MM.1S (cell line): ENCODE data around the gene SVOP.

Source experiments
- CTCF ChIP-seq: fragments of 300-600 bp; sonication (generic); IDR thresholded peaks from 2 replicates; pipeline ENCODE4 v1.5.1; 2016; ENCODE audit warnings: antibody characterized with exemption, low read length, mixed read lengths
- EZH2 ChIP-seq: fragments of 300-600 bp; sonication (generic); optimal IDR thresholded peaks from 2 replicates; pipeline ENCODE3; 2017; ENCODE audit warnings: low read depth, mild to moderate bottlenecking, antibody characterized with exemption, low read length, mixed read lengths

DNA sequence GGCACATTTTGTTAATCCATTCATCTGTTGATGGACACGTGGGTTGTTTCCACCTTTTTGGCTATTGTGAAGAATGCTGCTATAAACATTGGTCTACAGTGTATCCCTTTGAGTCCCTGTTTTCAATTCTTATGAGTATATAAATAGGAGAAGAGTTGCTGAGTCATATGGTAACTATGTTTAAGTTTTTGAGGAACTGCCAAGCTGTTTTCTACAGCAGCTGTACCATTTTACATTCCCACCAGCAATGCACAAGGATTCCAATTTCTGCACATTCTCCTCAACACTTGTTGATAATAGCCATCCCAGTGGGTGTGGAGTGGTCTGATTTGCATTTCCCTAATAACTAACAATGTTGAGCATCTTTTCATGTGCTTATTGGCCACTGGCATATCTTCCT, 6.9 kb upstream of the SVOP start:
- TF ChIP-seq CTCF (no peak), EZH2 (no peak)
